Heart left ventricle (tissue), 13 donors: Measurements from ENCODE around the gene MILR1.

ENCODE experiments used
- CTCF ChIP-seq, 12 donors: fragments of 200-600 bp; sonication (generic) in 4 of 12; IDR thresholded peaks; one replicate each; pipeline versions ENCODE4 v1.5.0 to v1.8.0; 2018 to 2022; ENCODE audit warnings: antibody characterized with exemption in 12 of 12, mild to moderate bottlenecking in 5 of 12
- POLR2A ChIP-seq, 2 donors: fragments of 450-650 bp; IDR thresholded peaks; one replicate each; pipeline ENCODE4 v1.6.1; 2017; ENCODE audit warnings: antibody characterized with exemption in 2 of 2, mild to moderate bottlenecking in 2 of 2, moderate library complexity in 2 of 2
- donor health status: ischemic (EF 13 %, LVEDD 7.1; RV severe dilation, severe dysfunction).
- donor health status: DM: no; HTN: yes; CAD: no.
- donor health status: DM: no; HTN: no; CAD: no.
- donor health status: ischemic (EF 25% LVEDD 6.9; RV normal size, moderate dysfunction).
- donor health status: ischemic (EF 25% LVEDD 5.7; RV mildly dilated, moderate dysfunction).
- donor health status: ischemic (EF 35%, LVEDD 5.7; RV mildly dilated, moderate dysfunction).
- donor health status: nonischemic (EF 11% LVEDD 7.7; RV severe dilation, severe dysfunction).
- donor health status: DM: yes; HTN: yes; CAD: no.
- donor health status: PGD.
- donor health status: ischemic (EF 29% LVEDD 5.4; RV normal size, mild dysfunction).
- donor health status: nonischemic (EF 23%, LVEDD 6.1; RV moderate dilation, normal function).

DNA sequence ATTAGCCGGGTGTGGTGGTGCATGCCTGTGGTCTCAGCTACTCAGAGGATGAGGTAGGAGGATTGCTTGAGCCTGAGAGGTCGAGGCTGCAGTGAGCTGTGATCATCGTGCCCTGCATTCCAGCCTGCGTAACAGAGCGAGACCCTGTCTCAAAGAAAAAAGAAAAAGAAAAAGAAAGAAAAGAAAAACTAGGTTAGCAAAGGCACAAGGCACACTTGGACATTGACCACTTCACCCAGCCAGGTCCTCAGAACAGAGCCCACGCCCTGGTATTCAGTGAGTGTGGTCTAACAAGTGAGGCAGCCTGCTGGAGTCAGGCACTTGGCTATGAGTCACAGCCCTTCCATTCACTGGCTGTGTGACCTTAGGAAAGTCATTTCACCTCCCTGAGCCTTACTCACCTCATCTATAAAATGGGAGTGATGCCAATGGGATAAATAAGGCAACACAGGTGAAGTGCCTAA lies 10.4 kb downstream of the MILR1 start:
- TF ChIP-seq CTCF (IDR thresholded peaks at IDR 0.05): no peak
- no peak for TF ChIP-seq POLR2A (IDR thresholded peaks at IDR 0.05)
